ENCODE results near the gene USP37.

- TF ChIP-seq REST (IDR thresholded peaks at IDR 0.05; ENCODE audit: insufficient read depth in 1 of 2, low read depth in 2 of 2, low read length in 2 of 2) = no peak
- no peak for TF ChIP-seq POLR2AphosphoS5 (IDR thresholded peaks at IDR 0.05; ENCODE audit: low read depth, low read length)
- TF ChIP-seq SIN3A (IDR thresholded peaks at IDR 0.05; ENCODE audit: borderline replicate concordance, insufficient read depth, low read length) = no peak
- no peak for TF ChIP-seq TAF1 (IDR thresholded peaks at IDR 0.05; ENCODE audit: borderline replicate concordance, insufficient read depth, low read length)
Measured at GRCh38 chr2:218406949-218407618, 161.1 kb downstream of the USP37 start.

Data from PFSK-1 (cell line).